Limb (tissue), 2 donors: ENCODE measurements around the gene ZNF217.
"Not testable (repeated sequence)": the region's sequence is repeated elsewhere in the genome, so short reads cannot be mapped to it uniquely, and the experiment has no call there.

Experiments used
- DNase-seq, 2 donors: peaks; one replicate each; pipeline ENCODE4 v3.0.0-alpha.2; 2016; ENCODE audit errors: extremely low spot score in 2 of 2

Gene ZNF217

DNA sequence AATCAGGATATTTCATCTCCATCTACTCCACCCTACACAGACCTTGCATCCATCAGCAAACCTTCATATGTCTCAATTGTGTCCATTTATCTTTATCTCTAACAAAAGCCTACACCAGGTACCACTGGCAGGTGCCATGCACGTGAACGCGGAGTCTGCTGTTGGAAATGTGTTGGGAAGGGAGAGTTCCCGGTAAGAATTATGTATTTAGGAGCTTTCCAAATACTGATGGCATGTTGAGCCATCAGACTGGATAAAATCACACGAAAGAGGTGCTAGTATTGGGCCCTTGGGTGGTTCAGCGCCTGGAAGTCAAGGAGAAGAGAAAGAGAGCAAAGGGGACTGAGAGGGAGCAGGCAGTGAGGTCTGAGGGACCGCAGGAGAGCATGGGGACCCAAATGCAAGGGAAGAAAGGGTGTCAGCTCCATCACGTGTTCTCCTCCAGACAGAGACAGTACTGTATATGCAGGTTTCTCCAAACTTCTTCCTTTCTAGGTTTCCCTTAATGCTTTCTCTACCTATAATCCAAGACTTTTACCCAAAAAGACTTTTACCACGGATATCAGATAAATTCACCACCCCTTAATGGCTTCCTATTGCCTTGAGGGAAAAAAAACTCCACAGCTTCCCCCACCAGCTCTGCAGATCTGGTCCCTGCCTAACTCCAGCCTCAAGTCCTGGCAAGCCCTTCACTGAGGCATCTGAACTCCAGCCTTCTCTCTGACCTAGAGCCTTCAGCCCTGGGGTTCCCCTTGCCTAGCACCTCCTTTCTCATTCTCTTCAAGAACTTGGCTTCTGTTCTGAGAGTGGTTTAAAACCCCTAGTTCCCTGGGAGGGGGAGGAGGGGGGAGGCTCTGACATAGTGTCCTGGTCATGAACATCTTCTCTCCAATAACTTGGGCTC, 4.8 kb upstream of the ZNF217 start:
- DNase-seq: no peak

DNA sequence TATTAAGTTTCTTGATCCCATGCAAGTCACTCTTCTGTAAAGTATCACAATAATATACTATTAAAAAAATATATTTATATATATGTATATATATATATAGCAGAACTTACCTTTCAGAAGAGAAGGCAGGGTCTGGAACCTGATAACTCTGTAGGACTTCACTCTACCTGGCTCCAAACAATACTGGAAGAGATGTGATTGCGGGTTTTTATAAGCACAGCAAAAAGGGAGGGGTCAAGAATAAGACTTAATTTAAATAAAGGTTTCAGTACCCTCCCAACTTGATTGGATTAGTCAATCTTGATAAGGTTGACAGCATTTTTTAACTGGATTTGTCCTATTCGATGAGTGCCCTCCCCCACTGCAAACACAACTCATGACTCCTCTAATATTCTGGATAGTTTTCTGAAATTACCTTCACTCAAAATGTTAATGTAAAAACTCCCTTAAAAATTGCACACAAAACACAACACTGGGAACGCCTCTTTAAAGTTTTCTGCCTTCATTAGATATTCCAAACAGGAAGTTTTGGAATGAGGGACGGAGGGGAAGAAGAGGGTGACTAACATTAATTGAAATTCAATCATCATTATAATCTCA, 4.0 kb upstream of the ZNF217 start:
- DNase-seq: no peak

DNA sequence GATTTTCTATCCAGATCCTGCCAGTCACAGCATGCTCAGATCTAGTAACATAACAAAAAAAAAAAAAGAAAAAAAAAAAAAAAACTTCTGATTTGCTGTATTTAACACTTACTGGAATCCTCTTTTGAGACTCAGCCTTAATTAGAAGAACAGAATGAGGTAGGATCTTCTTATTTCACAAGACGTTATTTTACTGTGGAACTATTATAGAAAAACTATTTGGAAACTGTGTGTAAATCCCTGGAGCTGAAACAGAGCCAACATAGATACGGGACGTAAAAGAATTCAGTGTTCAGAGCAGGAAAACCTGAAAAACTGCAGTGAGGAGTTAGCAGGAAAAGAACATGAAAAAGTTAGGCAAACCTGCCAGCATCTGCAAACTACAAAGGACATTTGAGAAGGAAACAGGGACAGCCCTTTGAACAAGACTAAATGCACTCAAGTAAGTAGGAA, 3.4 kb upstream of the ZNF217 start:
- DNase-seq: no peak

DNA sequence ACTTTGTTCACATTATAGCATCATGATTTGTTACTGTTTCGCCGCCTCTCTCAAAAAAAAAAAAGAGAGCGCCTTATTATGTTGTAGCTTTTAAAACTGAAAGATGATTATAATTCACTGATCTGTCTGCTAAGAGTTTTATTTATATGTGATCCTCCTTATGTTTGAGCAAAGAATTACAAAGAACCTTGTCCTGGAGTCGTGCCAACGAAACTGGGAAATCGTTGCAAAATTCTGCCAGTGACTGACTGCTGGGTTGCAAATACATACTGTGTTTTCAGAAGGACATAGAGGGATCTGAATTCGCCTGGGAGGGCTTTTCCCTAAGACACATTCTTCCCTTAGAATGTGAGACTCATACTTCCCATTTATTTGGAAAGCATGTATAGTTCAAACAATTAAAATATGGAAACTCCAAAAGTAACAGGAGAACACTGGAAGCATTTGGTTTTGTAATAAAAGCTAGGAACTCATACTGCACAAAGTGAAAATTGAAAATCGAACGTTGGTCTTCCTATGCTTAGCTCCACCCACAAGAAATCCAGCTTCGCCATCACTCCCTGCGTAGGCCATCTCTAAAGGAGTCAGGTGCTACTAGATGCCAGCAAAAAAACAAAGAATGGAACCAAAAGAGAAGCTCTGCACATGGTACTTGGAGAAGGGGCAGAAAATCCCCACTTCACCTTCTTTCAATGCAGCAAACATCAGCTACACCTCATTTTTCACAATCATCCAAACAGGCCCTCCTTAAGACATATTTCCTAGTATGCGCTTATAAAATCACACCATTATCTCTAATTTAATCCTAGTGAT, 2.8 kb upstream of the ZNF217 start:
- DNase-seq: not testable (repeated sequence)

DNA sequence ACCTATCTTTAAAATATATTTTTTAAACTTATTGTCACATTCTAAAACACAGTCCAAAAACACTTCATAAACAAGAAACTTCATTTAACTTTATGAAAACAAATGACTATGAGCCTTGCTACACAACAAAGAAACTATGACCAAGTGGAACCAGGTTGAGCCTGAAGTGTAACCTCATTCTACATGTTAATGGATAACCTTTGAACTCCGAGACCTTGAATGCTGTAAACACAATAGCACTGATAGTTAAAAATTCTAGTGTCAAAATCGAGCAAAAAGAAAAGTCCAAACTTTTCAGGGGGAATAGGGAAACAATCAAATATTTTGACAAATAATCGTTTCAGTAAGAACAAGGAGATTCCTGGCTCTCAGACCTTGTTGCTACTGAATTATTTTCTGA, 2.1 kb upstream of the ZNF217 start:
- not testable (repeated sequence) for DNase-seq

DNA sequence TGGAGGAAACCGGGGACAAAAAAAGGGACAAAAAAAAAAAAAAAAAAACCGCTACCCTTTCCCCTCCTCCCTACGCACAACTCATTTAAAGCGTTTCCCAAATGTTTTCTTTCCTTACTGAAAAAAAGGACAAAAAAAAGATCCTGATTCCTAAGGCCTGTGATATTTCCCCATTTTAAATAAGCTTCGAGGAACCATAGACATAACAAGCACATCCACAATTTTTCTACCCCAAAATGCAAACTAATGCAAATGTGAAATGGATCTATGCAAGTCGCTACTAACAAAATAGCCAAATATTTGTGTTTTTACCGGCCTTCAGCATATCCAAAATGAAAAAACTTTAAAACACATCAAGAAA, 1.4 kb upstream of the ZNF217 start:
- DNase-seq: no peak

DNA sequence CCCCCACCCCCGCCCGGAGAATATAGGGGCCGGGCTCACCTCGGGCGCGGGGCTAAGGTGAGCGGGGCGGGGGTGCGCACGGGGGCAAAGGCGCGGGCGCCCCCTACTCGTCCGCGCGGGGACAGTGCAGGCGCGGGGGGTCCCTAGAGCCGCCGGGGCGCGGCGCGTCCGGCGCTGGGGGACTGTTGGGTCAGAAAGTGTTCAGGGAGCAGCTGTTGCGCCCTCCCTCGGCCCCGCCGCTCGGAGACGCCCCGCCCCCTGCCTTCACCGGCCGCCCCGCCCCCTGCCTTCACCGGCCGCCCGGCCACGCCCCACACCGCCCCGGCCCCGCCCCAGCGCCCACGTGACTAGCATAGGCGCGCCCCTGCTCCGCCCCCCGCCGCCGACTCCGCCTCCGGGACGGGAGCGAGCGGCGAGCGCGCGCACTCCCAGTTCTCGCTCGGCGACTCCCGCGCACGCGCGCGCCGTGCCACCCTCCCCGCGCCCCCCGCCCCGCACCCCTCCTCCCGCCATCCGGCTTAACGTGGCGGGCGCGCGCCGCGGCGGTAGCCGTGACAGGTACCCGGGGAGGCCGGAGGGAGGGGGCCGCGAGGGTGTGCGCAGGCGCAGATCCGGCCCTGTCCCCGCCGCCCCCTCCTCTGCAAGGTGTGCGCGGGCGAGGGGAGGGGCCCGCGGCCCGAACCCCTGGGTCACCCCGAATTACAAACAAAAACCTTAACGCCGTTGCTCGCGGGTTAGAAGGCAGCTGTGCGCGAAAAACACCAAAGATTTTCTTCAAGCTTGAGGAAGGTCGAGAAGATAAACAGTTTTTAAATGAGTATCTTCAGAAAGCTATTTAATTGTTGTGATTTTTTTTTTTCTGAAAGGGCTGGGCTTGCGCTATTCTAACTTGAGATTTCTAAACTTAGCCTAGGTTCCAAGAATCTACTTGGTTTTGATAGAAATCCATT, 704 bp upstream of the ZNF217 start:
- DNase-seq: peak; percentile 89 to 100

DNA sequence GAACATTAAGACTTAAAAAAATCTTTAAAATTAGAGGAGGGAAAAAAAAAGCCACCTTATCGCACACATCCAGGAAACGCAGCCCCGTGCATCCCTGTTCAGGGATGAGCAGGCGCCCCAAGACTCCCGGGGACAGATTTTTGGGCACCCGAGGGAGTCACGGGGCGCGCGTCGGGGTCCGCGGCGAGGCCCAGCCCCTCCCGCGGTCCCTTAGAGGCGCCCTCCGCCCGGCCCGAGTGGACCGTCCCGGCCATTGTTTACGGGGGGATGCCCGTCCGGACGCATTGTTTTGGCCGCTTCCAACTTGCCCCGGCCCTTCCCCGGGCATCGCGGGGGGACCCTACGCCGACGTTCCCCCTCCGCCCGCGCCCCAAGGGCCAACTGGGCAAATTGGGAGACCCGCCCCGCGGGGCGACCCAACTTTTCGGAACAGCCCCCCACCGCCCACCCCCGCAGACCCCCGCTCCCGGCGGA, 610 bp downstream of the ZNF217 start:
- DNase-seq: peak in 1 of 2 donors; percentile 70

DNA sequence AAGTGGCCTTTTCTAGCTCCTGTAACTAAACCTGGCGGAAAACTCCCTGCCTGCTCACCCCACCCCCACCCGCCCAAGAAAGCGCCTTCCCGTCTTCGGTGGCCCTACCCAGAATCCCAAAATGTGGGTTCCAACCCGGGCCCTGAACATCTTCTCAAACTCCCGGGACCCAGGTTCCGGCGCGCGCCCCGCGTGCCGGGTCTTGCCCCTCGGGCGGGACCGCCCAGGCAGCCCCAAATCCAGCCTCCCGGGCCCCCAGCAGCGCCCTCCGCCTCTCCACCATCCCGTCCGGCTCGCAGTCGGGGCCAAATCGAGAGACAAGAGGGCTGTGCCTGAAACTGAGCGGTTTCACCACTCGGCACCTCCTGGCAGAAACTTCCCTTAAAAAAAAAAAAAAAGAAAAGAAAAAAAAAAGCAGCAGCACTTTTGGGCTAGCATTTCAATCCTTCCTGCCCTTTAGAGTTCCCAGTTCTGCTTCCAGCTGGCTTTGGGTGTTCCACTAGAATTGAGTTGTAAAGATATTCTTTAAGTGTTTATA, 1.1 kb downstream of the ZNF217 start:
- peak in 1 of 2 donors; percentile 81 for DNase-seq

DNA sequence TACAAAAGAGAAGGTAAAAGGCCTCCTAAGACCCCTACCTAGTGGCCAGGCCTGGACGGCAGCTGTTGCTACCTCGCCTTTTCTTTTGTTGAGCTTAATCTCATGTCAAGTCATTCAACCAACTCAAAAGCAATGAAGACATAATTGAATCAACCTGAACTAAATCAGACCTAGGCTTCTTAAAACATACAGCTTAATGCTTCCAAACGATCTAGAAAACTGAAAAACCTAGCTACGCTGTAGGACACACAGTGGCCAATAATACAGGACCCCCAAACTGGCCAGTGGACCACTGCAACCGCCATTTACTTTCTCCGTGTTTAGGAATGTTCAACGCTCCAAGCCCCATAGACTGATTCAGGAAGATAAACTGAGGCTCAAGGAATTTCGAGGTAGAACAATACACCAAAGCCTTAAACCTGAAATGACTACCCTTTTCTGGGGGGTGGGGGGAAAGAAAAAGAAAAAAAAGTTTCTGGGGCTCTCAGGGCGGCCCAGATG, 1.6 kb downstream of the ZNF217 start:
- not testable (repeated sequence) for DNase-seq

DNA sequence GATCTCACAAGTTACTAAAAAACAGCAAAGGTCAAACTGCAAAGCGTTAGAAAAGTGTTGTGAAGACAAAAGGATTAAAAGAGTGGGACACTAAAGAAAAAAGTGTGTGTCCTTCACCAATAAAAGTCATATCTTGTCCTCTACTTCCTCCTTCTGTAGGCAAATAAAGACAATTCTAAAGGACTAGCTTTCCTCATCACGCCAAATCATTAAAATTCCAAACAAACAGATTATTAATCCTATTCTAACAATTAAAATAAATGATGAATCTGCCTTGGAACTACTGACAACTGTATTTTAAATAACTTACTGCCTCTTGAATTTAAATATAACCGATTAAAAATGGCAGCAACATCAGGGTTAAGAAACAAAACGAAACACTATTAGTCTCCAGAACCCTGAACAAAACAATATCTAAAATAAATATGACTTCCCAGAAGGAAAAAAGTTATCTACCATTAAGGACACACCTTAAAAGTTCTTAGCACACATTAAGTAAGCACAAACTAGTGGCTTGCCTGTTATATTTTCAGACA, 2.4 kb downstream of the ZNF217 start:
- DNase-seq: not testable (repeated sequence)

DNA sequence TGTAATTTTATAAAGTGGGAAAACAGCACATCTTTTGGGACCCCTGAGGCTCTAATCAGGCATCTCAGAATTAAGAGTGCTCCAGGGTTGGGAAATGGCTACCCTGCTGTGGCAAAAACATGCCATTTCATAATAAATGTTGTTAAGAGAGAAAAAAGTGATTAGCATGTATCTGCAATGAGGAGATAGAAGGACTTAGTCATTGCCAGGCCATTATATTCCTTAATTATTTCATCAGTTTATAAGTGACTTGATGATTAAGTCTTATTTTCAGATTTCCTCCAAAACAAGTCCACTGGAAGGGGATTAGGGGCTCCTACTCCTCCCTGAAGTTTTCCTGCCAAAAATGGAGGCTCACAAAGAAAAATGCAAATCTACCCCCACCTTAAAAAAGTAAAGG, 3.0 kb downstream of the ZNF217 start:
- DNase-seq: not testable (repeated sequence)

DNA sequence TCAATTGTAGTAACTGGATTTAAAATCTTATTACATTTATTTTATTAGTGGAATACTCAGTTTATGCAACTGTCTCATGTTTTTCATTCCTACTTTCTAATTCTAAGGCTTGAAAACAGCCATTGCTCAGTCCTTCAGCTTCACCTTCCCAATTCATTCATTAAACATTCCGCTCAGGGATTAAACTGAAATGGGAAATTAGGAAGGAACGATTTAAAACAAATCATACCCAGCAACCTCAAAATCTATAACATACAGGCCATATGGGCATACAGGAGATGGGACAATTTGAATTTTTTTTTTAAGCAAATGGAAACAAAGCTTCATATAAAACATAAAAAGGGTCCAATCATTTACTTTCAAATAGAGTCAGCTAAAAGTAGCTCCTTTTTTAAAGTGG, 3.5 kb downstream of the ZNF217 start:
- not testable (repeated sequence) for DNase-seq

DNA sequence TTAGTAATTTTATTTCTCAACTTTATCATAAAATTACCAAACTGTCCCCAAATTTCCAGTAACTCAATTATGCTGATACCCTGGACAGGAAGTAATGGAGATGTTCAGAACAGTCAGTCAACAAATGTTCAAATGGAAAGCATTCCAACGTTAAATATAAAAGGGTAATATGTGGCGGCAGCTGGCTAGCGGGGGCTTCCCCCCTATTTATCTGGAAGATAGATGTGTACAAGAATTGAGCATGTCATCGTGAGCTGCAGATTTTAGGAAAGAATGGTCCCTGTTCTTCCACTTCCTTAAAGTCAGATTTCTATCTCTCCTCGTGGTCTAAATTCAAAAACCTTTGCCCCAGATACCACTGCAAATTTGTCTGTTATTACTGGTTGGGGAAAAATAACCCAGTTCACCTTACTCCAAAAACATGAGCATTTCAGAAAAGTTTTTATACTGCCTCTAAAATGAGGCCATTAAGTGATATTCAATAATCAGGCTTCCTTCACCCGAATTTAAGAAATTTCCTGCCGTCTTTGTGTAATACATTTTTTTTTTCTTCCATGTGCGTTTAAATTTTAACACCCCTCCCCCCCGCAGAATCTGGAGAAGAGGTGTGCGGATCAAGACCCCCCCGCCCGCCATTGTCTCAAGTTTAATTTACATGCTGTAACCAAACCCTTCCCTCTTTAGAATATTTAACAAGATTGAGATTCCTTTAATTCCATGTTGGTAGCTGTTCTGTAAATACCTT, 4.1 kb downstream of the ZNF217 start:
- not testable (repeated sequence) for DNase-seq

DNA sequence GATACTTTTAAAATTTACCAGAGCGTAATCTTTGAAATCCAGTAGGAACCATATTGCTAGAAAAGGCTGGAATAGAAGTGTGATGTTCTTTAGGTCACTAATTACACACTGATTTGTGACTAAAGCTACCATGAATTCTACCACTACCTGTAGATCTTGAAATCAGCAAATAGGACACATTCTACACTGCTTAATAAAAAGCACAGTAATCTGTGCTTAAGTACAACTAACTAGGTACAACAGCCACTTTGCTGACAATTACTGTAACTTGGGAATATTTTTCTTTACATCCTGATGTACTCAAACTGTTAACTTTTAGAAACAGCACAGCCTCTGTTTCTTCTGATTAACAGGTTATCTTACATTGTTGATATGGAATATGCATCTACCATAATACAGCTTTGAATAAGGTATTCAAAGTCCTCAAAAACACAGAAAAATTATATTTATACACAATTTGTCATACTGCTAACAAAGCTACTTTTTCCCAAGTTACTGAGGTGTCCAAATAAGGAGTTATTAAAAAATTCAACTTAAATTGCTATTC, 6.4 kb downstream of the ZNF217 start:
- not testable (repeated sequence) for DNase-seq

DNA sequence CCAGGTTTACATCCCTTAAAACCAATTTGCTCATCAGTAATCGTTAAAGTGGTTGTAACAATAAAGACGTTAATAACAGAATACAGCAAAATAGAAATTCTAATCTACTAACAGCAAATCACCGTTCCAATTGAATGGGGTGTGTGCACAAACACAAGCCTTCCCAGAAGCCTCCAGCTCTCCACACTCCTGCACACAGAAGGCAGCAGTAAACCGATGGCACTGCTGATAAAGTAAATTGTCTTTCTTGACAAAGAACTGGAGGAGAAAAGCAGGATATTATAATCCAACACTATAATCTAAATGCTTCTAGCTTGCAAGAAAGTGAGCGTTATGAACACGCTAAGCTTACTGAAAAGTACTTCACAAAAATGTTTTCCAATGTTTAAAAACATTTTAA, 7.0 kb downstream of the ZNF217 start:
- no peak for DNase-seq

DNA sequence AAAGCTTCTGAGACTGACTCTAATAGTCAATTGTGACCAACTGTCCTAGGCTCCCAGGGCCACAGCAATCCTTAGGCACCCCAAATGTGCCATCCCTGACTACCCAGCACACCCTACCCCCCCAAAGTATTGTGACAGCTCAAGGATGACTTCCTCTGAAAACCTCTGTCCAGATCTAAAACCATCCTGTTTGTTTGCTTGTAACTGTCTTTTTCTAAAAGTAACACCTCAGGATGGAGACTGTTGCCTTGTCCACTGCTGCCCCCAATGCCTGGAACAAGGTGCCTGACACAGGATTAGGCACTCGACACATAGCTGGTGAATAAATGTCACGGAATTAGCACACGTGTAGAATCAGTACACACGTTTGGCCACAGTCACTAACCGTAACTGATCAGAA, 7.7 kb downstream of the ZNF217 start:
- not testable (repeated sequence) for DNase-seq

DNA sequence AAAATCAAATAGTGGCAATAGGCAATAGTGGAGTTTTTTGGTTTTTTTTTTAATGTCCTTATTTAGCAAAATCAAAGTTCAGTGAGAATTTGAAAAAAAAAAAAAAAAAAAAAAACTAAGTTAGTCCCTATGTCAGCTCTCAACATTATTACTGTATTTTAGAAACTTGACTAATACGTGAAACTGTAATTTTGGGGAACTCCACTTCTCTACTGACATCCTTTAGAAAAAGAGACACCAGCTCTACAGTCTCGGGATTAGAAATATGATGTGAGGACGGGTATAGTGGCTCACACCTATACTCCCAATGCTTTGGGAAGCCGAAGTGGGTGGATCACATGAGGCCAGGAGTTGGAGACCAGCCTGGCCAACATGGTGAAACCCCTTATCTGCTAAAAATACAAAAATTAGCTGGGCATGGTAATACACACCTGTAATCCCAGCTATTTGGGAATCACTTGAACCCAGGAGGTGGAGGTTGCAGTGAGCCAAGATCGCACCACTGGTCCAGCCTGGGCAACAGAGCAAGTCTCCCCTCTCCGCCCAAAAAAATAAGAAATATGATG, 8.6 kb downstream of the ZNF217 start:
- DNase-seq: not testable (repeated sequence)

DNA sequence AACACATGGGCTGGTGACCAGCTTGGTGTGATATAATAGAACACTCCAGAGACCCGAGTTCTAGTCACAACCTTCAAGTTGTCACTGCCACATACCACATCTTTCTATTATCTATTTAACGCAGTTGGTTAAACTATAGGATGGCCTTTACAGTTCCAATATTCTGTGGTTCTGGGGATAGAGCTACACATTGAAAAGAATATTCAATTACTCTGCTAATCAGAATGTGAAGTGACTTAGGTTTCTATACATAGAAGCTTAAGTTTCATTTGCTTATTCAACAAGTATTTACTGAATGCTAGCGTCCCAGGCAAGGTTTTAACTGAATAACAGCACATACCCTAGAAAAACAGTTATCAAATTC, 9.1 kb downstream of the ZNF217 start:
- DNase-seq: not testable (repeated sequence)
